ENCODE measurements around the gene IL4R.
"Not testable (repeated sequence)": the region's sequence is repeated elsewhere in the genome, so short reads cannot be mapped to it uniquely, and the experiment has no call there.

Gene IL4R

GRCh38 chr16:27313422-27314160 lies at the start of gene IL4R:
Gene IL4R (plus strand): TSS chr16:27313974. CDS start chr16:27340204, 26,230 bp downstream.
- Histone ChIP-seq H3K27me3 (ENCODE audit: control insufficient read depth in 2 of 2, insufficient read depth in 2 of 2, low read length in 2 of 2) (no peaks in the 10 kb centered on the region), H3K9me3 (ENCODE audit: control insufficient read depth in 2 of 2, low read length in 2 of 2) (no peaks in the 10 kb centered on the region), H3K36me3 (ENCODE audit: control insufficient read depth in 2 of 2, insufficient read depth in 2 of 2, low read length in 2 of 2) (peaks cover 2 to 3% of the 10 kb centered on the region in 2 donors), H3K4me1 (ENCODE audit: control insufficient read depth in 2 of 2, insufficient read depth in 2 of 2, low read length in 2 of 2) (peaks cover 36 to 41% of the 10 kb centered on the region in 2 donors), H3K4me3 (ENCODE audit: low read length in 2 of 2) (peak within 1 kb of the TSS; percentile 89 to 93), H3K27ac (ENCODE audit: low read depth in 2 of 2, low read length in 2 of 2) (peak within 1 kb of the TSS; percentile 98), H3K9ac (ENCODE audit: low read depth in 1 of 2, low read length in 2 of 2) (peak within 1 kb of the TSS; percentile 92 to 99)

GRCh38 chr16:27264151-27264550 lies 49.6 kb upstream of the IL4R start:
- Histone ChIP-seq H3K9me3 (ENCODE audit: control insufficient read depth in 2 of 2, low read length in 2 of 2) (no peaks in the 10 kb centered on the region), H3K27ac (ENCODE audit: low read depth in 2 of 2, low read length in 2 of 2) (no peak overlapping the region), H3K36me3 (ENCODE audit: control insufficient read depth in 2 of 2, insufficient read depth in 2 of 2, low read length in 2 of 2) (no peaks in the 10 kb centered on the region)

DNA sequence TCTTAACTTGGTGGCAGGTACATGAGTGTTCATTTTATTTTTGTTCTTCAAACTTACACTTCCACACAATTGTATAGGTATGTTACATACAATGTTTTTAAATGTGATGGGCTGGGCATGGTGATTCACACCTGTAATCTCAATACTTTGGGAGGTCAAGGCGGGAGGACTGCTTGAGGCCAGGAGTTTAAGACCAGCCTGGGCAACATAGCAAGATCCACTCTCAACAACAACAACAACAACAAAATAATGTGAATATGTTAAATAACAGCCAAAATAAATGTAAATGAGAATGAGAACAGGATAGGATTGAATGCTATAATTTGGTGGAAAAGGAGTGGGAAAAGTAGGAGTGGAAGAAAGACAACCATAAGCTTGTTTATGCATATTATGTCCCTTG lies 47.8 kb upstream of the IL4R start:
- Histone ChIP-seq H3K27me3 (ENCODE audit: control insufficient read depth in 2 of 2, insufficient read depth in 2 of 2, low read length in 2 of 2) (no peaks in the 10 kb centered on the region), H3K9me3 (ENCODE audit: control insufficient read depth in 2 of 2, low read length in 2 of 2) (no peaks in the 10 kb centered on the region), H3K4me1 (ENCODE audit: control insufficient read depth in 2 of 2, insufficient read depth in 2 of 2, low read length in 2 of 2) (peaks cover 11 to 13% of the 10 kb centered on the region in 2 donors), H3K4me3 (ENCODE audit: low read length in 2 of 2) (no peak overlapping the region), H3K9ac (ENCODE audit: low read depth in 1 of 2, low read length in 2 of 2) (no peak overlapping the region), H3K27ac (ENCODE audit: low read depth in 2 of 2, low read length in 2 of 2) (no peak overlapping the region), H3K36me3 (ENCODE audit: control insufficient read depth in 2 of 2, insufficient read depth in 2 of 2, low read length in 2 of 2) (no peaks in the 10 kb centered on the region)

More at GRCh38 chr16:27264151-27264550, 49.6 kb upstream of the IL4R start:
- no peaks in the 10 kb centered on the region for H3K27me3 ChIP-seq (ENCODE audit: control insufficient read depth in 2 of 2, insufficient read depth in 2 of 2, low read length in 2 of 2)
- no peak overlapping the region for H3K4me3 ChIP-seq (ENCODE audit: low read length in 2 of 2)
- no peak overlapping the region for H3K9ac ChIP-seq (ENCODE audit: low read depth in 1 of 2, low read length in 2 of 2)
- H3K4me1 ChIP-seq (ENCODE audit: control insufficient read depth in 2 of 2, insufficient read depth in 2 of 2, low read length in 2 of 2) = peaks cover 7 to 9% of the 10 kb centered on the region in 2 donors

DNA sequence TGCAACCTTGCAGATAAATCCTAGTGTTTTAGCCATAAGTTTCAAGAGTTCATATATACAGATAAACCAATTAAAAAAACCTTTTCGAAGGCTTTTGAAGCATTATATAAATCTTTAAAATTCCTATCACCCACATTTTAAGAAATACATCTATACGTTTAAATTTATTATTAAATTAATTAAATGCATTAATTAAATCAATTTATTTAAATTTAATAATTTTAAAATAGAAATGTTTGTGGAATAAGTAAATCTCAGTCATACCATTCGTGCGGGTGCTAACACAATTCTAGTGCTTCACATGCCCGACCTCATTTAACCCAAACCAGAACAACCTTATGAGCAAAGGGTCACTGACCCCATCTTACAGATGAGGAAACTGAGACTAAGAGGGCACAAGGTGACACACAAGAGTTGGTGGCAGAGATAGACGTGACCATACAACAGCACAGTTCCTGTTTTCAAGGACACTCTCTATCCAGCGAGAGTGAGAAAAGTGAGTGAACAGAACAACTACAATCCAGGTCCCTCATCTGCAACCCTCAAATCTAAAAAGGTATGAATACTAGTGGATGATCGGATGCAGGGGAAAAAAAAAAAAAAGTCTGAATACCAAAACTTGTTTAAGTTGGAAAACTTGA lies 46.6 kb upstream of the IL4R start:
- Histone ChIP-seq H3K9ac (ENCODE audit: low read depth in 1 of 2, low read length in 2 of 2) (no peak overlapping the region), H3K27ac (ENCODE audit: low read depth in 2 of 2, low read length in 2 of 2) (no peak overlapping the region), H3K36me3 (ENCODE audit: control insufficient read depth in 2 of 2, insufficient read depth in 2 of 2, low read length in 2 of 2) (no peaks in the 10 kb centered on the region), H3K9me3 (ENCODE audit: control insufficient read depth in 2 of 2, low read length in 2 of 2) (no peaks in the 10 kb centered on the region), H3K4me1 (ENCODE audit: control insufficient read depth in 2 of 2, insufficient read depth in 2 of 2, low read length in 2 of 2) (peaks cover 11 to 13% of the 10 kb centered on the region in 2 donors), H3K4me3 (ENCODE audit: low read length in 2 of 2) (no peak overlapping the region), H3K27me3 (ENCODE audit: control insufficient read depth in 2 of 2, insufficient read depth in 2 of 2, low read length in 2 of 2) (no peaks in the 10 kb centered on the region)

DNA sequence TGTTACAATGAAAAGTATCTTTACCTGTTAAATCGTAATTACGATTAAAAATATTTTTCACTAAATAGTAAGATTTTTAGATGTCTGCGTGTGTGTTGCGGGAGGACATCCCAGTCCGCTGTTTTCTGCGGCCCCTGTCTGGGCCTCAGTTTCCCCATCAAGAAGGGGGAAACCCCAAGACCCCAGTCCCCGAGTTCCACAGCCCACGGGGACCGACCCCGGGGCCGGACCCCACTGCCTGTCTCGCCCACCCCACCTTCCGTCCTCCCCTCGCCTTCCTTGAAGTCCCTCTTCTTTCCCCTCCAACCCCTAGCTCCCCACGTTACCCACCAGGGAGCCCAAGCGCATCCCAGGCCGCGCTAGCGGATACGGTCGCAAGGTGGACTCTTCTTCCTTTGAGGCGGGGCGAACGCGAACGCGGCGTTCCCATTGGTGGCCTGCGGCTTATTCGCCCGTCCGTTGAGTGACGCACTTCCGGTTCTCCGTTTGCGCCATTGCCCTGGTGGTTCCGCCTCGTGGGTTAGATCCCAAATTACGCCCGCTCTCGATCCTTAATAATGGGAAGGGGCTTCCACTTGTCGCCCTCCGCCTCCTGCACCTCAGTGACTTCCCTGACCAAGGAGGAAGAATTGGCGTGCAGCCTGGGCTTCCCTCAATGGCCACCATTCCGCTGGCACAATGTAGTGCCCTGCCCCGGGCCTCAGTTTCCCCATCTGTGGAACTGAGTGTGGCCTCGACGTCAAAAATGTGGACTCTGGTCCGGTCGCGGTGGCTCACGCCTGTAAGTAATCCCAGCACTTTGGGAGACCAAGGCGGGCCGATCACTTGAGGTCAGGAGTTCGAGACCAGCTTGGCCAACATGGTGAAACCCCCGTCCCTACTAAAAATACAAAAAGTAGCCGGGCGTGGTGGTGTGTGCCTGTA lies 45.1 kb upstream of the IL4R start, which contains the start of gene NSMCE1:
Gene NSMCE1 (minus strand): TSS at position 397 of the 924 bp plus-strand sequence. CDS start 11,202 bp downstream, outside the sequence.
- Histone ChIP-seq H3K4me3 (ENCODE audit: low read length in 2 of 2) (peak within 1 kb of the TSS; percentile 75 to 97), H3K27ac (ENCODE audit: low read depth in 2 of 2, low read length in 2 of 2) (peak within 1 kb of the TSS; percentile 71 to 89), H3K4me1 (ENCODE audit: control insufficient read depth in 2 of 2, insufficient read depth in 2 of 2, low read length in 2 of 2) (peaks cover 11 to 15% of the 10 kb centered on the region in 2 donors), H3K27me3 (ENCODE audit: control insufficient read depth in 2 of 2, insufficient read depth in 2 of 2, low read length in 2 of 2) (no peaks in the 10 kb centered on the region), H3K9ac (ENCODE audit: low read depth in 1 of 2, low read length in 2 of 2) (peak within 1 kb of the TSS; percentile 78 to 96), H3K36me3 (ENCODE audit: control insufficient read depth in 2 of 2, insufficient read depth in 2 of 2, low read length in 2 of 2) (no peaks in the 10 kb centered on the region), H3K9me3 (ENCODE audit: control insufficient read depth in 2 of 2, low read length in 2 of 2) (no peaks in the 10 kb centered on the region)

- Histone ChIP-seq H3K36me3 (ENCODE audit: control insufficient read depth in 2 of 2, insufficient read depth in 2 of 2, low read length in 2 of 2) (no peaks in the 10 kb centered on the region), H3K27ac (ENCODE audit: low read depth in 2 of 2, low read length in 2 of 2) (no peak overlapping the region), H3K4me1 (ENCODE audit: control insufficient read depth in 2 of 2, insufficient read depth in 2 of 2, low read length in 2 of 2) (peaks cover 11 to 15% of the 10 kb centered on the region in 2 donors), H3K4me3 (ENCODE audit: low read length in 2 of 2) (peak overlapping the region; percentile 75 to 97), H3K27me3 (ENCODE audit: control insufficient read depth in 2 of 2, insufficient read depth in 2 of 2, low read length in 2 of 2) (no peaks in the 10 kb centered on the region), H3K9ac (ENCODE audit: low read depth in 1 of 2, low read length in 2 of 2) (peak overlapping the region; percentile 78 to 96), H3K9me3 (ENCODE audit: control insufficient read depth in 2 of 2, low read length in 2 of 2) (no peaks in the 10 kb centered on the region)
Observed at GRCh38 chr16:27269300-27270150, 44.2 kb upstream of the IL4R start.

DNA sequence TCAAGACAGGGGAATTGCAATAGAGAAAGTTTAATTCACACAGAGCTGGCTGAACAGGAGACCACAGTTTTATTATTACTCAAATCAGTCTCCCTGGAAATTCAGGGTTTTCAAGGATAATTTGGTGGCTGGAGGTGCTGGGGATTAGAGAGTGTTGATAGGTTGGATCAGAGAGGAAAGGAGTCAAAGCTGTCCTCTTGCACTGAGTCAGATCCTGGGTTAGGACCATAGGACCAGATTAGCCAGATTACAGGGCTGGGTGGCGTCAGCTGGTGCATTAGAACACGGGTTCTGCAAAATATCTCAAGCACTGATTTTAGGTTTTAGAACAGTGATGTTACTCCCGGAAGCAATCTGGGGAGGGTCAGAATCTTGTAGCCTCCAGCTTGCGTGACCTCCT lies 43.4 kb upstream of the IL4R start:
- no peak overlapping the region for H3K27ac ChIP-seq (ENCODE audit: low read depth in 2 of 2, low read length in 2 of 2)
- no peaks in the 10 kb centered on the region for H3K36me3 ChIP-seq (ENCODE audit: control insufficient read depth in 2 of 2, insufficient read depth in 2 of 2, low read length in 2 of 2)
- no peak overlapping the region for H3K9ac ChIP-seq (ENCODE audit: low read depth in 1 of 2, low read length in 2 of 2)
- no peaks in the 10 kb centered on the region for H3K27me3 ChIP-seq (ENCODE audit: control insufficient read depth in 2 of 2, insufficient read depth in 2 of 2, low read length in 2 of 2)
- H3K4me3 ChIP-seq (ENCODE audit: low read length in 2 of 2) = no peak overlapping the region
- H3K9me3 ChIP-seq (ENCODE audit: control insufficient read depth in 2 of 2, low read length in 2 of 2) = no peaks in the 10 kb centered on the region
- peaks cover 11 to 15% of the 10 kb centered on the region in 2 donors for H3K4me1 ChIP-seq (ENCODE audit: control insufficient read depth in 2 of 2, insufficient read depth in 2 of 2, low read length in 2 of 2)

DNA sequence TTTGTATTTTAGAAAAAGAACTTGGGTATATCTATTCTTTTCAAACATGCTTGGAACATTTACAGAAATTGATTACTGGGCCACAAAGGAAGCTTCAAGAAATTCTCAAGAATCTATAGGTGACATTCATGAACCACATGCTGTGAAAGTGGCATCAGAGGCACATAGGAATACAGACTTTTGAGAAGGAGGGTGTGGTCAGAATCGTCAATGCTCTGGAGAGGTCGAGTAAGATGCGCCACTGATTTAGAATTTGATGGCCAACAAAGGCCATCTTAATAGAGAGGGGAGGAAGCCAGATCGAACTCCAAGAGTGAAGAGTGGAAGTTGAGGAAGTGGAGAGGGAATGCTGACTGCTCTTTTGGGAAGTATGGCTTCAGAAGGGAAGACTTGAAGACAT lies 41.7 kb upstream of the IL4R start:
- Histone ChIP-seq H3K27me3 (ENCODE audit: control insufficient read depth in 2 of 2, insufficient read depth in 2 of 2, low read length in 2 of 2) (no peaks in the 10 kb centered on the region), H3K36me3 (ENCODE audit: control insufficient read depth in 2 of 2, insufficient read depth in 2 of 2, low read length in 2 of 2) (no peaks in the 10 kb centered on the region), H3K27ac (ENCODE audit: low read depth in 2 of 2, low read length in 2 of 2) (no peak overlapping the region), H3K4me3 (ENCODE audit: low read length in 2 of 2) (no peak overlapping the region), H3K9ac (ENCODE audit: low read depth in 1 of 2, low read length in 2 of 2) (no peak overlapping the region), H3K9me3 (ENCODE audit: control insufficient read depth in 2 of 2, low read length in 2 of 2) (no peaks in the 10 kb centered on the region), H3K4me1 (ENCODE audit: control insufficient read depth in 2 of 2, insufficient read depth in 2 of 2, low read length in 2 of 2) (peaks cover 11 to 15% of the 10 kb centered on the region in 2 donors)

DNA sequence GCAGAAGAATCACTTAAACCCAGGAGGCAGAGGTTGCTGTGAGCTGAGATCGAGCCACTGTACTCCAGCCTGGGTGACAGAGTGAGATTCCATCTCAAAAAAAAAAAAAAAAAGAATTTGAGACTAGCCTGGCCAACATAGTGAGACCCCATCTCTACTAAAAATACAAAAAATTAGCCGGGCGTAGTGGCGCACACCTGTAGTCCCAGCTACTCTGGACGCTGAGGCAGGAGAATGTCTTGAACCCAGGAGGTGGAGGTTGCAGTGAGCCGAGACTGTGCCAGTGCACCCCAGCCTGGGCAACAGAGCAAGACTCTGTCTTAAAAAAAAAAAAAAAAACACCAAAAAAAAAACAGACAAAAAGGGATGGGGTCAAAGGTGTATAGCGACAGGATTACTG lies 41.1 kb upstream of the IL4R start:
- H3K4me1 ChIP-seq (ENCODE audit: control insufficient read depth in 2 of 2, insufficient read depth in 2 of 2, low read length in 2 of 2) = peaks cover 11 to 15% of the 10 kb centered on the region in 2 donors
- H3K36me3 ChIP-seq (ENCODE audit: control insufficient read depth in 2 of 2, insufficient read depth in 2 of 2, low read length in 2 of 2); H3K9me3 ChIP-seq (ENCODE audit: control insufficient read depth in 2 of 2, low read length in 2 of 2); H3K27ac ChIP-seq (ENCODE audit: low read depth in 2 of 2, low read length in 2 of 2); H3K9ac ChIP-seq (ENCODE audit: low read depth in 1 of 2, low read length in 2 of 2); H3K27me3 ChIP-seq (ENCODE audit: control insufficient read depth in 2 of 2, insufficient read depth in 2 of 2, low read length in 2 of 2); H3K4me3 ChIP-seq (ENCODE audit: low read length in 2 of 2): not testable (repeated sequence)

All from mucosa of rectum (tissue), 2 donors.